ENCODE measurements around the gene IGFBP7. TPM values are rescaled to one million over a fixed set of nuclear protein-coding genes. Genes with fewer than 3 reads are reported as not detected.
A peak's percentile ranks its signal among the peaks of the same experiment; 100 is the strongest.

The IGFBP7 gene
- total RNA-seq, 1 donor from 2014 or later = 26.1 TPM

DNA sequence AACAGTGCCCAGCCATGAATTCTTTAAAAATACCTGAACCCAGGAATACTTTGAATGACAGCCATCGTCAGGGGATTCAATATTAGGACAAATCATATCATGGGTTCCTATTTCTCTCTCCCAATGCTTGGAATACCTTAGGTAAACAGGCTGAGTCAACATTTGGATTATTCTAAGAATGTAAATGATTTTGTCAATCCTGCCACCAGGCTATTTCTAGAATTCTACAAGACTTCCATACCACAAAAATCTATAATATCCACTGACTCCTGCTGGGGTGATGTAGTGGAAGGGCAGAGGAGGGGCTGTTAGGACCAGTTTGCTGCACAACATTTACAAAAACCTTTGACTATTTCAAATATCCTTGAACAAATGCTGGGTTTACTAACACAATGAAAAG lies 65.2 kb downstream of the IGFBP7 start:
- DNase-seq (ENCODE audit: low spot score in 2 of 2) = no peak
- FAIRE-seq = no peak

DNA sequence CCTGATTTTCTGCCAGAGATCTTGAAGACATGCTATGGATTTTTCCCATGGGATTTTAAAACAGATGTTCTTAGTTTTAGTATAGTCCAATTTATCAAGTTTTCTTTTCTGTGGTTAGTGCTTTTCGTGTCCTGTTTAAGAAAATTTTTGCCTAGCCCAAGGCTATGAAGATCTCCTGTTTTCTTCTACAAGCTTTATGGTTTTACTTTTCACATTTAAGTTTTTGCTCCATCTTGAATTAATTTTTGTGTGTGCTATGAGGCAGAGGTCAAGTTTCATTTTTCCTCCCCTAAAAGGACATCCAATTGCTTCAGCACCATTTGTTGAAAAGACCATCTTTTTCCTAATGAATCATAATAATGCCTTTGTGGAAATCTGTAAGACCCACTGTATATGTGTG lies 65.9 kb downstream of the IGFBP7 start:
- DNase-seq (ENCODE audit: low spot score in 2 of 2) (no peak), FAIRE-seq (no peak)

DNA sequence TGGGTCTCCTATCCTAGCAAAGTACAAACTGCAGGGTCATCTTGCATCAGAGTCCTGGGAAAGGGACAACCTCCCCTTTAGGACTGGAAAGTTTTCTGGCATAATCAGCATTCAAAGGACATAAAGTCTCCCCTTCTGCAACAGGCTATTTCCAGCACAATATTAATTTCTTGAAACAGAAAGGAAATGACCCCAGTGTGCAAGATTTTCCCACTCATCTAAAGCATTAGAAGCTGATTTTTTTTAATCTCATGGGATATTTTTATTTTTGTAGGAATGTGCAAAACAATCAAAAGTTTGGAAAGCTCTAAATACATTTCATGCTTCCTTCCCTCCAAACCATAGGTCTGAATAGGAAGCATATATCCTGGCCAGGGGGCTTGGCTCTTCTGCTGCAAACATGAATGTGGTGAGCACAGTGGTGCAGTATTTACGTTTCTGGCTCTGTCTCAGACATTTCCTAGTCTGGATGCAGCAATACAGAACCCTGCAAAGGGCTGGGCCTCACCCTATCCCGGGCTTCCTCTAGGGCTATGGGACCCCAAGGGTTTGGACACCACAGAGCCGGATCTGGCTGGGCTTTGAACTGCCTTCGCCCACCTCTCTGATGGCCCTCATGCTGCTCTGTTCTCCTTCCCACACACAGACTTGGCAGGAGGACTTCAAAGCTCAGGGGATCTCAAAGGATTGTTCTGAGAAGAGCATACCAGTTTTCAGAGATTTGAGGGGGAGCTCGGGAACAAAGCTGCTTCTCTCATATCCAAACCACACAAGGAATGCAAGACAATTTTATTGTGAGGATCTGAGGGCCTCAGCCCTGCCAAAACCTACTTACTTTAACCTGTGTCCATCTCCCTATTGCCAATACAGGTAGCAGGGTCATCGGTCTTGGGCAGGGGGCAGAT lies 66.6 kb downstream of the IGFBP7 start:
- DNase-seq (ENCODE audit: low spot score in 2 of 2) (no peak), FAIRE-seq (no peak)

DNA sequence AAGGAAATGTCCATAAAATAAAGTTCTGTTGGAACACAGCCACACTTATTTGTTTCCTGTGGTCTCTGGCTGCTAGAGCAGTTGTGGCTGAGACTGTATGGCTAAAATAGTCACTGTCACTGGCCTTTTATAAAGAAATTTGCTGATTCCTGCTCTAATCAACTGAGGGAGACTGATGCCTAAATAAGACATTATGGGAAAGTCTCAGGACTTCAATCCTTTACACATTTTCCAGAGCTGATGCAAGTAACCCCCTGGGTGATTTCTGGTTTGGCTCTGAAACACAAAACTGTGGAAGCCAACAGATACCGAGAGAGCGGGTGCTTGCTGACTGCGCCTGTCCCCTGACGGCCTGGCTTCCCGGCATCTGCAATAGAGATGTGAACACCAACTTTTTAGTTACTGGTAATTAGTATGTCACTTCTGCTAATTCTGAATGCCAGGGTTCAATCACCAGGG lies 67.4 kb downstream of the IGFBP7 start:
- DNase-seq (ENCODE audit: low spot score in 2 of 2) (no peak), FAIRE-seq (no peak)

DNA sequence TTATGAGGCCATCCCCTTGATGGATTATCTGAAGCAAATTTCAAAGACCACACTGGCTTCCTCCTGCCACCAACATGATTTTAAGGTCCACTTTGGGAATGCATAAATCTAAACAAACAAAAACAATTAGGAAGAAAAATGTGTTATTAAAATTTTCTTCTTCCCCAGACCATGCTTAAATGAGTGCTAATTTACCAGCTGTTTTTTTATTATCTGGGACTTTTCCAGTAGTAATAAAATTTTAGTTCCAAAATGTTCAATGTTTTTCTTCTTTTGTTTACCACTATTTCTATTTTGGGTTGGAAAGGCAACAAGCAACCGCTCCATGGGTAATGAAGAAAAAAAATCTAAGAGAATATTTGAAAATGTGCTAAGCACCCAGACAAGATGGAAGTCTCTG lies 69.2 kb downstream of the IGFBP7 start:
- DNase-seq (ENCODE audit: low spot score in 2 of 2) (no peak), FAIRE-seq (no peak)

DNA sequence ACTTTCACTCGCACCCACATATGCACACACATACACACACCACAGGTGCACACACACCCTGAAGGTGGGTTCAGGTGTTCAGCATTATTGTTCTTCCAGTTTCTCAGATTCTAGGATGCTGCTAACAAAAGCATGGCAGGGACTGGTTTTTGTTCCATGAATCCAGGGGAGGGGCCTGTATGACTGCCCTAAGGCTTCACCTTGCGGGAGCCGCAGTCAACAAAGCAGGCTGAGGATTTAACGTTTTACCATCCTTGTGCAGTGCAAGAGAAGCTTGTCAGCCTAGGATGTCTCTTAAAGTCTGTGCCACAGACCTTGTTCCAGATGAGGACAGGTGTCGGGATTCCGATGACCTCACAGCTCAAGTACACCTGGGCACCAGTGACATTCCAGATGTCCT lies 69.7 kb downstream of the IGFBP7 start:
- no peak for DNase-seq (ENCODE audit: low spot score in 2 of 2)
- no peak for FAIRE-seq

DNA sequence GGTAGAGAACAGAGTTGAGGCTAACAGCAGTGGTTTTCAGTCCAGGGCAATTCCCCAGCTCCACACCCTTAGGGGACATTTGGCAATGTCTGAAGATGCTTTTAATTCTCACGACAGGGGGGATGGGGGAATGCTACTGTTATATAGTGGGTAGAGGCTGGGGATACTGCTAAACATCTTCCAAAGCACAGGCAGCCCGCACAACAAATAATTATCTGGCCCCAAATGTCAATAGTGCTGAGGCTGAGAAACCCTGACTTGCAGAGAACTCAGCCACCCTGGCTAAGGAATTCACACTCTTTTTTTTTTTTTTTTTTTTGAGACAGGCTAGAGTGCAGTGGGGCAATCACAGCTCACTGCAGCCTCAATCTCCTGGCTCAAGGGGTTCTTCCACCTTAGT lies 70.8 kb downstream of the IGFBP7 start:
- FAIRE-seq = no peak
- no peak for DNase-seq (ENCODE audit: low spot score in 2 of 2)

DNA sequence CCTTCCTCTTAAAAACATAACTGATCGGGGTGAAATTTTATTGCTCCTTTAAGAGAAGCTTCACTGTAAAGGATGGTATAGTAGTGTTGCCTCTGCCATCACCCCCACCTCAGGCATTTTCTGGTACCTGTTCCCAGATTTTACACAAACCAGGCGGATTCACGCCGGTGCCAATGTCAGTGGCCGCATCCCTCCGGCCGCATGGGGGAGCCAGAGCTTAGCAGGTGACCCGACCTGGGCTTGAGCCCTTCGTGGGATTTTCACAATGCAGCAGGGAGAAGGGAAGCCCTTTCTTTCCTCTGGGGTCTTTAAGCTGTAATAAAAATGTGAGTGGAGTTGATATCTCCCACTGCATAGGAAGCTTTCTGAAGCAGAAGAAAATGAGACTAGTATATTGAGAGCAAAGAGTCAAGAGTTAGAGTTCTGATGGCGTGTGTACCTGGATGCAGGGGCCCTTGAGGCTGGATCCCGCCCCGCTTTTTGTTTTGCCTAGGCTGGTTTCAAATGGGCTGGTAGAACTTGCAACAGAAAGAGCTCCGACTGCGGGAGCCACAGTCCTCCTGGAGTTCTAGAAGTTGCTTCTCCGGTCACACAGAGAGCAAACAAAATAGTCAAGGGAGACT lies 72.1 kb downstream of the IGFBP7 start:
- FAIRE-seq (no peak), DNase-seq (ENCODE audit: low spot score in 2 of 2) (peak in 1 of 2 donors; percentile 36)

DNA sequence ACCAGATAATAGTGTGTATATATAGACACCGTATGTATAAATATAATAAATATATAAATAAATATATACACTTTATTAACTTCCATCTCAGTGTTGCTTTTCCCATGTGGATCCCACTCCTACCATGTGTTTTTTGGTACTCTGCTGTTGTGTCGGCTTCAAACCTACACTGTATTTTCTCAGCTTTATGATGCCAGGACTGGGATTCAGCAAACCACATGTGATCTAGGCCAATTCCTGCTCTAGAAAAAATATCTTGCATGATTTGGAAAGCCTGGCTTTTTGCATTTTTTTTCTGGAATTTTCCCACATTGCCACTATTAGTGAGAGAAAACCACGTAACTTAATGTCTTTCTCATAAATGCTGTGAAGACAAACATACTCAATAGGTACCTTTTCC lies 75.7 kb downstream of the IGFBP7 start:
- no peak for FAIRE-seq
- DNase-seq (ENCODE audit: low spot score in 2 of 2) = no peak

DNA sequence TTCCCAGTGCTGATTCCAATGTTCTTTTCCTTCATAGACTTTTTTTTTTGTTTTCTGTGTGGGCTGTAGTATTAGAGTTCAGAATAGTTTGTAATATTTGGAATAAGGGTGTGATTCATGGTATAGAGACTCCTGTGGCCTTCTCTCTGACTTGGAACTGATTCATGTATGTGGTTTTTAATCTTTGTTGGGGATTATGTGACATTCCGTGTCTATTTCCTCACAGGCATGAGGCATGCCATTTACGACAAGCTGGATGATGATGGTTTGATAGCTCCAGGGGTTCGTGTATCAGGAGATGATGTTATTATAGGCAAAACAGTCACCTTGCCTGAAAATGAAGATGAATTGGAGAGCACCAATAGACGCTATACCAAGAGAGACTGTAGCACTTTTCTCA lies 87.1 kb downstream of the IGFBP7 start:
- DNase-seq (ENCODE audit: low spot score in 2 of 2) (no peak), FAIRE-seq (no peak)

DNA sequence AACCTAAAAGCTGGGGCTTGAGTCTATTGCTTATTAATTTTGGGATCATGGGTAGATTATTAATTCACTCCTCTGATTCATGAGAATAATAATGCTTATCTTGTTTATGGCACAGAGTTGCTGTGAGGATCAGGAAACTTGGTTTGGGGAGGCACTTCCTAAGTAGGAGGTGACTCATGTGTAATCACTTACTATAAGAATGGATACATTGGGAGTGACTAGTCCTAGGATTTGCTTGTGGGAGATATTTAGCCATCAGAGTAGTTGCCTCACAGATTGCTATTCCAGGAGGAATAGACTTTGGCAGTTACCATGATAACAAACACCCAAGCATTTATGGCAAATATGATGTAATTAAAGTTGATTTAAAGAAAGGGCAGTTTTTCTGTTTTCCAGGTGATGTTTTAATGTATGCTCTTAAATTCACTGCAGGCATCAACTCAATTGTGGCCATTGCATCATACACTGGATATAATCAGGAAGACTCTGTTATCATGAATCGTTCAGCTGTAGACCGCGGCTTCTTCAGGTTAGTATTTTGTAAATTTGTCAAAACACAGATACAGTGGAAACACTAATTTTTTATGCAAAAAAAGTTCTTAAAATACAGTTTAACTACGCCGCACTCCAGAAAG lies 89.6 kb downstream of the IGFBP7 start:
- no peak for FAIRE-seq
- DNase-seq (ENCODE audit: low spot score in 2 of 2) = no peak

DNA sequence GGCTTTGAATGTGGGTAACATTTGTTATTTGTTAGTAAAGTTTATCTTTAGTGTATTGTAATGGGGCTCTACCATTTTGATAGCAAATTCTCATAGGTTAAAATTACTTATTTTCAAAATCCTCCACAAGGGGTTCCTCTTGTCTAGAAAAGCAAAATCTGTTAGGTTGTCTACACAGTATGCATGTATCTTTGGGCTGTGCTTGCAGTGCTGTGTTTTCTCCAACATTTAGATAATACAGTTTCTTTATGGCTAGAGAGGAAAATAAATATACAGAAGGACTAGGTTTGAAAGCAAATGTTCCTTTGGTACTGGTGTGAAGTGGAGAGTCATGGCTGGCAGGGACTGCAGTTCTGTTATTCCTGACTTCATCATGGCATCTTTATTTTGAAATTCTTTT lies 91.2 kb downstream of the IGFBP7 start:
- DNase-seq (ENCODE audit: low spot score in 2 of 2) (no peak), FAIRE-seq (no peak)

DNA sequence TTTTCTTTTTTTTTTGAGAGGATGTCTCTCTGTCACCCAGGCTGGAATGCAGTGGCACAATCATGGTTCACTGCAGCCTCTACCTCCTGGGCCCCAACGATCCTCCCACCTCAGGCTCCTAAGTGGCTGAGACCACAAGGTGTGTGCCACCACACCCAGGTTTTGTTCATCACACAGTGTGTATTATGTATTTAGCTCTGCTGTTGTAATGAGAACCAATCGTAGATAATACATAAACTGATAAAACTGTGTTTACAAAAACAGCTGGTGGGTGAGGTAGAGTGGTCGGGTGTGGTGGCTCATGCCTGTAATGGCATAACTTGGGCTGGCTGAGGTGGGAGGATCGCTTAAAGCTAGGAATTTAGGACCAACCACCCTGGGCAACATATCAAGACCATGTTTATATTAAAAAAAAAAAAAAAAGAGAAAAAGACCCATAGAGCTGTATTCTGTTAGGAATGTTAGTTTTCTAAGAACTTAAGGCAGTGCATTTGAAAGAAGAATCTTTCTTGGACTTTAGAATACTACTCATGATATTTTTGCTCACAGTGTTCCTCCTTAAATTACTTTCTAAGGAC lies 96.6 kb downstream of the IGFBP7 start:
- FAIRE-seq (no peak), DNase-seq (ENCODE audit: low spot score in 2 of 2) (no peak)

DNA sequence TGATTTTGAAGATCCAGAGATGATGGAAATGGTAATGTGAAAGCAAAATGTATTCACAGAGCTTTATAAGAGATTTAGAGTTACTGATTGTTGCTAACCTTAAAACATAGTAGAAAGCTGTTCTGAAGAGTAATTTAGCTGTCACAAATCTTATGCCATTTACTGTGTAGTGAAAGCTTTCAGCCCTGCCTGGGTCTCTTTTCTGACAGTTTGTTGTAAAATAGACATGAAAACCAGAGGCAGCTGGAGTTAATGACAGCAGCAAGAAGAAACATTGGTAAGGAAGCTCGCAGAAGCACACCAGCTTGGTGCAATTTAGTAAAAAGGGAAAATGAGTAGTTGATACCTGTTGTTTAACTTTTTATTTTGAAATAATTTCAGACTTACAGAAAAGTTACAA lies 110.4 kb downstream of the IGFBP7 start:
- FAIRE-seq = no peak

DNA sequence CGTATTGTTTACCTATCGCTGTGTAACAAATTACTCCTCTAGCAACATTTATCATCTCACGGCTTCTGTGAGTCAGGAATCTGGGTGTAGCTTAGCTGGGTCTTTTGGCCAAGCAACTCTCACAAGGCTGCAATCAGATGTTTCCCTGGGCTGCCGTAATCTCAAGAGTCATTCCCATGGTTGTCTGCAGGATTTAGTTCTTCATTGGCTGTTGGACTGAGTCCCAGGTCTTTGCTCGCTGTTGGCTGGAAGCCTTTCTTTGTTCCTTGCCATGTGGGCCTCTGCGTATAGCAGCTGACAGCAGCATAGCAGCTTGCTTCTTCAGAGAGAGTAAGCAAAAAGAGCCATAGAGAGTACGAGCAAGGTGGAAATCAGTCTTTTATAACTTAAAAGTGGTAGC lies 114.7 kb downstream of the IGFBP7 start:
- FAIRE-seq (peak; percentile 17), DNase-seq (ENCODE audit: low spot score in 2 of 2) (peak in 1 of 2 donors; percentile 37)

More for the DNA sequence above, 110.4 kb downstream of the IGFBP7 start:
- no peak for DNase-seq (ENCODE audit: low spot score in 2 of 2)

DNA sequence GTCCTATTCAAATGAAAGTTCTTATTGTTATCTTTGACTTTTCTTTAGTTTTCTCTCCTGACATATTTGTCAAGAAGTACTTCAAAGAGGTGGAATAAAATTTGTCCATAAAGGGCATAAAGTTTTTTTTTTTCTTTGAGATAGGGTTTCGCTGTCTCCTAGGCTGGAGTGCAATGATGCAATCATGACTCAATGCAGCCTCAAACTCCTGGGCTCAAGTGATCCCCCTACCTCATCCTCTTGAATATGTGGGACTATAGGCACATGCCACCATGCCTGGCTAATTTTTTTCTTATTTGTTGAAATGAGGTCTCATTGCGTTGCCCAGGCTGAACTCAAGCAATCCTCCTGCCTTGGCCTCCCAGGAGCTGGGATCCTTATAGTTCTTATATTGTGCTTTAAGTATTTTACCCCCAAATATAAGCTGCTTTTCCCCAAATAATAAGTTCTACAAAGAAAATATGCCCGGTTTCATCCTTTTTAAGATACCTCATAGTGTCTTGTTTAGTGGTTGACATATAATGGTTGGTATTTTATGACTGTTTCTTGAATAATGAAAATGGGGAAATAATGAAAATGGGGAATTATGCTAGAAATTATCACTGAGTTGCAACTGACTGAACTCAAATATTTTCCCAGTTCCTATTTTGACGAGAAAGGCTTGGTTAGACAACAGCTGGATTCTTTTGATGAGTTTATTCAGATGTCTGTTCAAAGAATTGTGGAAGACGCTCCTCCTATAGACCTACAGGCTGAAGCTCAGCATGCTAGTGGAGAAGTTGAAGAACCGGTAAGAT lies 119.9 kb downstream of the IGFBP7 start:
- no peak for DNase-seq (ENCODE audit: low spot score in 2 of 2)
- FAIRE-seq = no peak

DNA sequence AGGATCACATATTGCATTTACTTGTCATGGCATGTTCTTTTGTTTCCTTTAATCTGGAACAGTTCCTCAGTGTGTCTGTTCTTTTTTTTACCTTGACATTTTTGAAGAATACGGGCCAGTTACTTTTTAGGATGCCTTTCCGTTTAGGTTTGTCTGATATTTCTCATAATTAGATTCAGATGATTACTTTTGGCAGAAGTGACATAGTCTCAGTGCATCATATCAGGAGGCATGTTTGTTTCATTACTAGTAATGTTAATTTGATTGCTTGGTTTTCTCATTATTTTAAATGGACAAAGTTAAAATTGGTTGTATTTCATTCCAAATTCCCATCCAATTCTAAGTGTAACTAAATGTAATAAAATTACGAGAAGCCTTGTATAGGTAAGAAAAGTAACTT lies 123.2 kb downstream of the IGFBP7 start:
- no peak for FAIRE-seq
- no peak for DNase-seq (ENCODE audit: low spot score in 2 of 2)

DNA sequence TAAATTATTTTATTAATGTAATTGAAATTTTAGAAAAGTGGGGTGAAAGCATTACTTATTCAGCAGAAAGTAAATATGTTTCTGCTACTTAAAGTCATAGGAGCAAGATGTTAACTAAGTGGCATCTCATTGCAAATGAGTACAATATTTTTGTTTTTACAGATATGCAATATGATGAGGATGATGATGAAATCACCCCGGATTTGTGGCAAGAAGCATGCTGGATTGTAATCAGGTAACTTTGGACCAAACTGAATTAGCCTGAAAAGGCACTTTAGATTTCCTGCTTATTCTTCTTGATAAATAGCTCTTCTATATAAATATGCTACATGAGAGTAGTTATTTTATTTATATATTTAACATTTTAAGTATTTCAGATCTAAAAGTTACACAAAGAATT lies 124.0 kb downstream of the IGFBP7 start:
- no peak for DNase-seq (ENCODE audit: low spot score in 2 of 2)
- no peak for FAIRE-seq

DNA sequence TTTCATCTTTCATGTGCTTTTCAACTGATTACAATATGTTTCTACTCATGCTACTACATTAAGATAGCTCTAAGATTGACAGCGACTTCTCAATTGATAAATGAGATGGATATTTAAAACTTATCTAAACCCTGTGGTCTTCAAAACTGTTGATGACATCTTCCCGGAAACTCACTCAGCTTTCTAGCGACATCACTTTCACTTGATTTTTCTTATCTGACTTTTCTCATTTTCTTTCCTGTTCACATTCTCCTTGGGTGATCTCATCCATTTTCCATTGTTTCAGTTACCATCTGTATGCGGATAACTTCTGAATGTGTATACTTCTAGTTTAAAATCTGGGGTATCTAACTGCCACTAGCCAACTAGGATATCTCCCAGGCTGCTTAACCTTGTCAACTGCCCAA lies 128.4 kb downstream of the IGFBP7 start:
- no peak for FAIRE-seq
- no peak for DNase-seq (ENCODE audit: low spot score in 2 of 2)

Data from frontal cortex (tissue), 4 donors.